ENCODE results near the gene B3GNT3.

Gene B3GNT3

GRCh38 chr19:17836530-17836929, 41.6 kb downstream of the B3GNT3 start:
- DNase-seq, result no peak

- no peak for DNase-seq
Measured at GRCh38 chr19:17837972-17838371, 43.0 kb downstream of the B3GNT3 start.

- no peak for DNase-seq
Measured at GRCh38 chr19:17840019-17840418, 45.1 kb downstream of the B3GNT3 start.

- DNase-seq, result no peak
Measured at GRCh38 chr19:17841371-17841809, 46.5 kb downstream of the B3GNT3 start.

GRCh38 chr19:17841810-17842662, 47.1 kb downstream of the B3GNT3 start:
- DNase-seq, result peak; percentile 15

- DNase-seq, result no peak
Measured at GRCh38 chr19:17842663-17843291, 47.8 kb downstream of the B3GNT3 start.

- no peak for DNase-seq
Measured at GRCh38 chr19:17843292-17843827, 48.4 kb downstream of the B3GNT3 start.

- no peak for DNase-seq
Measured at GRCh38 chr19:17843908-17844490, 49.1 kb downstream of the B3GNT3 start.

GRCh38 chr19:17846146-17846545, 51.2 kb downstream of the B3GNT3 start:
- peak; percentile 21 for DNase-seq

- DNase-seq, result peak; percentile 91
Measured at GRCh38 chr19:17847538-17848366, 52.8 kb downstream of the B3GNT3 start, which contains the start of gene JAK3. JAK3 (minus strand) TSS chr19:17847982; CDS start chr19:17844417, 3,565 bp downstream.

- no peak for DNase-seq
Measured at GRCh38 chr19:17848595-17849292, 53.8 kb downstream of the B3GNT3 start.

- no peak for DNase-seq
Measured at GRCh38 chr19:17854061-17854460, 59.1 kb downstream of the B3GNT3 start.

- peak; percentile 88 for DNase-seq
Measured at GRCh38 chr19:17855280-17856152, 60.6 kb downstream of the B3GNT3 start.

GRCh38 chr19:17859533-17860330, 64.8 kb downstream of the B3GNT3 start, which contains the start of gene RPL18A:
RPL18A (plus strand) TSS chr19:17859910; CDS start chr19:17859957, 47 bp downstream.
- peak; percentile 99 for DNase-seq

- no peak for DNase-seq
Measured at GRCh38 chr19:17860331-17860992, 65.5 kb downstream of the B3GNT3 start.

- DNase-seq, result no peak
Measured at GRCh38 chr19:17860993-17861360, 66.0 kb downstream of the B3GNT3 start.

- DNase-seq, result no peak
Measured at GRCh38 chr19:17861542-17862402, 66.8 kb downstream of the B3GNT3 start.

All from stimulated activated naive CD4-positive, alpha-beta T cell treated with Interleukin-2 at 50 U/mL for 16 hours (primary cell).